Parathyroid adenoma (tissue), 2 donors: Measurements from ENCODE around the gene SEMA5B.

Source experiments
- H2AFZ ChIP-seq: fragments of 300-600 bp; sonication (generic); one replicate; pipeline ENCODE4 v1.7.0; 2017; ENCODE audit warnings: antibody characterized with exemption, mild to moderate bottlenecking
- H3K27ac ChIP-seq: fragments of 300-600 bp; sonication (generic); one replicate; pipeline ENCODE4 v1.7.0; 2017
- H3K27me3 ChIP-seq: fragments of 300-600 bp; sonication (generic); one replicate; pipeline ENCODE4 v1.7.0; 2017; ENCODE audit warnings: low read length; ENCODE audit not compliant: control insufficient read depth, insufficient read depth
- H3K36me3 ChIP-seq: fragments of 300-600 bp; sonication (generic); one replicate; pipeline ENCODE4 v1.7.0; 2017; ENCODE audit warnings: low read length; ENCODE audit not compliant: control insufficient read depth, insufficient read depth
- H3K4me1 ChIP-seq: fragments of 300-600 bp; sonication (generic); one replicate; pipeline ENCODE4 v1.7.0; 2017; ENCODE audit warnings: control low read depth
- H3K4me2 ChIP-seq: fragments of 300-600 bp; sonication (generic); one replicate; pipeline ENCODE4 v1.7.0; 2017; ENCODE audit warnings: low read length
- H3K4me3 ChIP-seq: fragments of 300-600 bp; sonication (generic); one replicate; pipeline ENCODE4 v1.7.0; 2017; ENCODE audit warnings: low read depth, low read length
- H3K79me2 ChIP-seq: fragments of 300-600 bp; sonication (generic); one replicate; pipeline ENCODE4 v1.7.0; 2017; ENCODE audit warnings: control low read depth
- H3K9ac ChIP-seq: fragments of 300-600 bp; sonication (generic); one replicate; pipeline ENCODE4 v1.7.0; 2017; ENCODE audit warnings: mild to moderate bottlenecking
- H3K9me3 ChIP-seq: fragments of 300-600 bp; sonication (generic); one replicate; pipeline ENCODE4 v1.7.0; 2017; ENCODE audit warnings: low read length; ENCODE audit not compliant: control insufficient read depth
- CTCF ChIP-seq: fragments of 300-600 bp; sonication (generic); IDR thresholded peaks from one replicate; pipeline ENCODE4 v1.7.0; 2017; ENCODE audit warnings: antibody characterized with exemption, mild to moderate bottlenecking
- donor health status: primary hyperparathyroidism.

Gene SEMA5B

GRCh38 chr3:122956693-122957455 is 70.7 kb downstream of the SEMA5B start:
- no peaks in the 10 kb centered on the region for H3K79me2 ChIP-seq
- no peak overlapping the region for H3K27ac ChIP-seq
- no peak overlapping the region for H3K4me2 ChIP-seq
- no peaks in the 10 kb centered on the region for H3K9me3 ChIP-seq
- H3K9ac ChIP-seq: no peak overlapping the region
- no peak overlapping the region for H2AFZ ChIP-seq
- no peaks in the 10 kb centered on the region for H3K36me3 ChIP-seq
- no peaks in the 10 kb centered on the region for H3K27me3 ChIP-seq
- no peak overlapping the region for H3K4me3 ChIP-seq
- TF ChIP-seq CTCF: no peak
- no peaks in the 10 kb centered on the region for H3K4me1 ChIP-seq

- Histone ChIP-seq H3K9ac (no peak overlapping the region), H3K9me3 (no peaks in the 10 kb centered on the region), H3K36me3 (no peaks in the 10 kb centered on the region), H2AFZ (no peak overlapping the region), H3K4me2 (no peak overlapping the region), H3K79me2 (no peaks in the 10 kb centered on the region), H3K27me3 (no peaks in the 10 kb centered on the region), H3K27ac (no peak overlapping the region), H3K4me3 (no peak overlapping the region), H3K4me1 (no peaks in the 10 kb centered on the region)
- TF ChIP-seq CTCF: no peak
These were observed 71.5 kb downstream of the SEMA5B start for GRCh38 chr3:122955916-122956692.

- no peaks in the 10 kb centered on the region for H3K27me3 ChIP-seq
- no peak overlapping the region for H3K4me2 ChIP-seq
- no peak overlapping the region for H3K27ac ChIP-seq
- H2AFZ ChIP-seq: no peak overlapping the region
- no peaks in the 10 kb centered on the region for H3K4me1 ChIP-seq
- no peak overlapping the region for H3K9ac ChIP-seq
- H3K79me2 ChIP-seq: no peaks in the 10 kb centered on the region
- no peak overlapping the region for H3K4me3 ChIP-seq
- H3K9me3 ChIP-seq: no peaks in the 10 kb centered on the region
- TF ChIP-seq CTCF: no peak
- no peaks in the 10 kb centered on the region for H3K36me3 ChIP-seq
These were observed 75.0 kb downstream of the SEMA5B start for GRCh38 chr3:122952520-122952919.

GRCh38 chr3:122948408-122948807 is 79.2 kb downstream of the SEMA5B start:
- H3K79me2 ChIP-seq: no peaks in the 10 kb centered on the region
- no peak for TF ChIP-seq CTCF
- no peak overlapping the region for H2AFZ ChIP-seq
- no peak overlapping the region for H3K27ac ChIP-seq
- no peak overlapping the region for H3K4me3 ChIP-seq
- H3K27me3 ChIP-seq: no peaks in the 10 kb centered on the region
- H3K9ac ChIP-seq: no peak overlapping the region
- no peaks in the 10 kb centered on the region for H3K9me3 ChIP-seq
- H3K36me3 ChIP-seq: no peaks in the 10 kb centered on the region
- no peak overlapping the region for H3K4me2 ChIP-seq
- H3K4me1 ChIP-seq: no peaks in the 10 kb centered on the region
